ENCODE data around the gene SERPINH1.

The SERPINH1 gene

GRCh38 chr11:75557666-75558494, 4.2 kb upstream of the SERPINH1 start:
- no peak for DNase-seq

GRCh38 chr11:75558939-75559843, 2.9 kb upstream of the SERPINH1 start:
- DNase-seq = no peak

GRCh38 chr11:75560644-75561043, 1.4 kb upstream of the SERPINH1 start:
- no peak for DNase-seq

GRCh38 chr11:75561426-75562047, 516 bp upstream of the SERPINH1 start:
- no peak for DNase-seq

DNA sequence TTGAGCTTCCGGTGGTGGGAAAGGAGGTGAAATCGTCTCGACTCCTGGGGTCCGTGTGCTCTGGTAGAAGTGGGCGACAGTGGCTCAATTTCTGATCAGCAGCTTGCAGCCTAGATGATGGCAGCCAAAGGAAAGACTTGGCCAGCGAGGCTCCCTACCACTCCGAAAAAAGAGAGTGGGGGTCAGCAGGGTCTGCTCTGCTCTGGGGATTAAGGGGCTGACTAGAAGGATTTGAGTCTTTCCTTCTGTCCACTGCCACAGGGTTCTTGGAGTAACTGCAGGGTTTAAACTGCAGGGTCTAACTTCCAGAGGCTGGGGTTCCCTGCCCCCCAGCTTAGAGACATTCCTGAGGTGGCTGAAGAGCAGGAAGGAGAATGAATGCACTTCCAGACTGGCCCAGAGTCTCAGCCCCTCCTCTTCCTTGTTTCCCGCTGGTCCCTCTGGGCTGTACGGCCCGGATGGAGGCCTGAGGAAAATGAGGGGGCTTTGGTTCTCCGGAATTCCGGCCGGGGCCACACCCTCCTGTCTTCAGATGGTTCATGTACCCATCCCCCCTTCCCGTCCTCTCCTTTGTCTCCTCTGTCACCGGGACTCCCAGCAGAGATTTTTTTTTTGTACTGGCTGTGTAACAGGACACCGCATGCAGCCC, 907 bp downstream of the SERPINH1 start:
- no peak for DNase-seq

- no peak for DNase-seq
These were observed 1.5 kb downstream of the SERPINH1 start for GRCh38 chr11:75563501-75563977.

GRCh38 chr11:75563978-75564552, 2.0 kb downstream of the SERPINH1 start:
- DNase-seq = no peak

- no peak for DNase-seq
These were observed 3.3 kb downstream of the SERPINH1 start for GRCh38 chr11:75565221-75565814.

DNA sequence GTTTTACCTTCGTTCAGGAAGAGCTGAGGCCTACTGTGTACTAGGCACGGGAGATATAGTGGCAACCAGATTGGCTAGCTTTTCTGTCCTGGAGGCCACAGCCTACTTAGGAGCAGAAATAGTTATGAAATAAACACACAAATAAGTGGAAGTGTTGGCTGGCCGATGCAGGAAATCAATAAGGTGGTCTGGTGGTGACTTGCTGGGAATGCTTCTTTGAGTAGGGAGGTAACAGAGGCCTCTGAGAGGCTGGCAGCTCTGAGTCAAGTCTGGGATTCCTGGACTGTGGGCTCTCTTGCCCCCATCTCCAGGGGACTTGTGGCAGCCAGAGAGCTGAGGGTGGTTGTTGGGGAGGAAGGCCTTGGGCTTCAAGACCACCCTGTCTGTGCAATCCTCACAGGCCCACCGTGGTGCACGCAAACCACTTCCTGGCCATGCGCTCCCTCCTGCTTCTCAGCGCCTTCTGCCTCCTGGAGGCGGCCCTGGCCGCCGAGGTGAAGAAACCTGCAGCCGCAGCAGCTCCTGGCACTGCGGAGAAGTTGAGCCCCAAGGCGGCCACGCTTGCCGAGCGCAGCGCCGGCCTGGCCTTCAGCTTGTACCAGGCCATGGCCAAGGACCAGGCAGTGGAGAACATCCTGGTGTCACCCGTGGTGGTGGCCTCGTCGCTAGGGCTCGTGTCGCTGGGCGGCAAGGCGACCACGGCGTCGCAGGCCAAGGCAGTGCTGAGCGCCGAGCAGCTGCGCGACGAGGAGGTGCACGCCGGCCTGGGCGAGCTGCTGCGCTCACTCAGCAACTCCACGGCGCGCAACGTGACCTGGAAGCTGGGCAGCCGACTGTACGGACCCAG, 4.1 kb downstream of the SERPINH1 start:
- DNase-seq = no peak

DNA sequence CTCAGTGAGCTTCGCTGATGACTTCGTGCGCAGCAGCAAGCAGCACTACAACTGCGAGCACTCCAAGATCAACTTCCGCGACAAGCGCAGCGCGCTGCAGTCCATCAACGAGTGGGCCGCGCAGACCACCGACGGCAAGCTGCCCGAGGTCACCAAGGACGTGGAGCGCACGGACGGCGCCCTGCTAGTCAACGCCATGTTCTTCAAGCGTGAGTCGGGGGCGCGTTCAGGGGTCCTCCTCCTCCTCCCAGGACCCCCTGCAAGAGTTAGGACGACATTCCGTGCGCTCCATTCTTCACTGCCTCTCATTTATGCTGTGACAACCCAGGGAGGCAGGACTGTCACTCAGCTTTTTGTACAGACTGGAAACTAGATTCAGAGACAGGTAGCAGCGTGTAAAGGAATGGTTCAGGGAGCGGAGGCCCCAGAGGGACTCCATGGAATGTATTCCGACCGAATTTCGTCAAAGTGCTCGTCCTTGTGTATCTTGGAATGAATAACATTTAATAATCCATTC, 4.8 kb downstream of the SERPINH1 start:
- no peak for DNase-seq

DNA sequence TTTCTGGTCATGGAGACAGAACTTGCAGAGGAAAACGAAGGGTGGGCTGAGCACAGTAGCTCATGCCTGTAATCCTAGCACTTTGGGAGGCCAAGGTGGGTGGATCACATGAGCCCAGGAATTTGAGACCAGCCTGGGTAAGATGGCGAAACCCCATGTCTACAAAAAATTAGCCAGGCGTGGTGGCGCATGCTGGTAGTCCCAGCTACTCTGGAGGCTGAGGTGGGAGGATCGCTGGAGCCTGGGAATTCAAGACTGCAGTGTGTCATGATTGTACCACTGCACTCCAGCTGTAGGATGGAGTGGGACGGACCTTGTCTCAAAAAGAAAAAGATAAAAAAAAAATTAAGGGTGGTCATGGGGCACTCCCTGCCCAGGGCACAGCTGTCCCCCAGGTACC, 5.9 kb downstream of the SERPINH1 start:
- DNase-seq = no peak

GRCh38 chr11:75568616-75569219, 6.7 kb downstream of the SERPINH1 start:
- DNase-seq = no peak

DNA sequence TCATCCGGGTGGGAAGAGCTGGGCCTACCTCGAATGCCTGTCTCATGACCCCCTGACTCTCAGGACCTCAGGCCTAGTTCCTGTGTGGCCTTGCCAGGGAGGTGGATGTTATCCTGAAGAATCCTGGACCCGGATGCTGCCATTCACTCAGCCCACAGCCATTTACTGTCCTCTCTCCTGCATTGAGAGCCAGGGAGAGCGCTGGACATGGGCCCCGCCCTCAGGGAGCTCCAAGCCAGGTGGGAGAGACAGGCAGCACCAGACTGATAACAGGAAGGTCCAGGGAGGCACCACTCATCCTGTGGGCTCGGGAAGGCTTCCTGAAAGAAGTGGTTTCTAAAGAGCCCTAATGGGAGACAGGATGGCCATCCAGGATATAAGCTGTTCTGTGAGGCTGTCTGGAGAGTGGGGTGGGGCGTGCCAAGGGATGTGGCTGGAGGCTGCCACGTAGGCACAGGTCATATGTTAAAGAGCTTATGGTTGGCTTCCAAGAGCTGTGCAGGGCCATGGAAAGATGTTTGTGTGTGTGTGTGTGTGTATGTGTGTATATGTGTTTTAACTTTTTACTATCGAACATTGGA, 8.6 kb downstream of the SERPINH1 start:
- no peak for DNase-seq

GRCh38 chr11:75571625-75572024, 9.6 kb downstream of the SERPINH1 start:
- no peak for DNase-seq

- DNase-seq = no peak
These were observed 10.7 kb downstream of the SERPINH1 start for GRCh38 chr11:75572744-75573143.

- DNase-seq = no peak
These were observed 12.9 kb downstream of the SERPINH1 start for GRCh38 chr11:75574698-75575602.

DNA sequence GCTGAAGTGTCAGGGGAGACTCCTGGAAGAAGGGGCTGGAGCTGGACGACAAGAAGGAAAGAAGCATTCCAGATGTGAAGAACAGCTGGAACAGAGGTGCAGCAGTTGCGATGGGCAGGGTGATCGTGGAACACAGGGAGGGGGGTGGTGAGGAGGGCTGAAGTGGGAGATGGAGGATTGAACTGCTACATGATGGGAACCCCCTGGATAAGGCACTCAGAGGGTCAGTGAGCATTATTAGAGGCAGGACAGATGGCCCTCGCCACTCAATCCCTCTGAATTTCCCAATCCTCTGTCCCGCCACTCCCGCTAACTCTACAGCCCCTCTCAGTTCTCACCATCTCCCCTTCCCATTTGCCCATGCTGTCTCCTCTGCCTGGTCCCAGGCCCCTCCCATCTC, 14.0 kb downstream of the SERPINH1 start:
- DNase-seq = no peak

GRCh38 chr11:75576499-75576918, 14.5 kb downstream of the SERPINH1 start:
- no peak for DNase-seq

- peak; percentile 73 for DNase-seq
These were observed 15.2 kb downstream of the SERPINH1 start for GRCh38 chr11:75577207-75577606.
